Fibroblast of lung (primary cell): ENCODE measurements around the gene SEC14L3.
"Not testable (repeated sequence)": the region's sequence is repeated elsewhere in the genome, so short reads cannot be mapped to it uniquely, and the experiment has no call there.

ENCODE experiments used
- CTCF ChIP-seq, 2 donors: IDR thresholded peaks in 1 of 2; conservative IDR thresholded peaks in 1 of 2; 1 replicate in 1 of 2; 2 replicates in 1 of 2; pipeline ENCODE4 v1.5.1; 2011 to 2012; ENCODE audit warnings: low read length in 2 of 2, control low read depth in 1 of 2, inconsistent platforms in 1 of 2, low read depth in 1 of 2, mild to moderate bottlenecking in 1 of 2
- EZH2 ChIP-seq: IDR thresholded peaks from 2 replicates; pipeline ENCODE4 v1.5.1; 2012; ENCODE audit warnings: low read length, control low read depth, mild to moderate bottlenecking; ENCODE audit errors: missing control alignments

GRCh38 chr22:30460555-30460954, 11.3 kb downstream of the SEC14L3 start:
- not testable (repeated sequence) for TF ChIP-seq EZH2; CTCF (conservative IDR thresholded peaks at IDR 0.05 in 1 of 2, IDR thresholded peaks at IDR 0.05 in 1 of 2; ENCODE audit: low read depth in 1 of 2, low read length in 2 of 2)
